ENCODE results near the gene TCF15.

- TF ChIP-seq CTCF (IDR thresholded peaks at IDR 0.05; ENCODE audit: low read depth, low read length): no peak
- TF ChIP-seq EZH2phosphoT487 (IDR thresholded peaks at IDR 0.05; ENCODE audit: low read depth): no peak
Observed at GRCh38 chr20:588476-588875, 21.6 kb downstream of the TCF15 start.

Data from OCI-LY3 (cell line).